Natural killer cell (primary cell): ENCODE measurements around the gene H1-8. TPM values are rescaled to one million over a fixed set of nuclear protein-coding genes. Genes with fewer than 3 reads are reported as not detected.
A peak's percentile ranks its signal among the peaks of the same experiment; 100 is the strongest.

Experiments
- ATAC-seq, 3 donors: fragments of 150-1000 bp in 2 of 3; fragments of 200-7000 bp in 1 of 3; cut with Tn5 transposase; 1 replicate in 1 of 3; 2 replicates in 2 of 3; pipeline ENCODE4 v1.10.0; 2021; ENCODE audit warnings: mild to moderate bottlenecking in 2 of 3, moderate library complexity in 2 of 3
- DNase-seq, 2 donors: peaks; one replicate each; pipeline versions ENCODE4 v3.0.0 to v3.0.0-alpha.2; 2013 to 2021; ENCODE audit warnings: mixed read lengths in 1 of 2
- H3K27ac ChIP-seq: one replicate; pipeline ENCODE4 v1.5.1; 2013; ENCODE audit warnings: mild to moderate bottlenecking, low read length
- H3K27me3 ChIP-seq: one replicate; pipeline ENCODE4 v1.6.1; 2013; ENCODE audit warnings: low read length; ENCODE audit not compliant: control insufficient read depth, insufficient read depth
- H3K36me3 ChIP-seq: one replicate; pipeline ENCODE4 v1.6.1; 2013; ENCODE audit warnings: low read length; ENCODE audit not compliant: control insufficient read depth, insufficient read depth
- H3K4me1 ChIP-seq: one replicate; pipeline ENCODE4 v1.6.1; 2013; ENCODE audit warnings: low read length; ENCODE audit not compliant: control insufficient read depth, insufficient read depth
- H3K4me3 ChIP-seq: one replicate; pipeline ENCODE4 v1.5.1; 2013; ENCODE audit warnings: low read length
- H3K9me3 ChIP-seq: one replicate; pipeline ENCODE4 v1.6.1; 2013; ENCODE audit warnings: low read length; ENCODE audit not compliant: control insufficient read depth, insufficient read depth
- H3K27ac Mint-ChIP-seq, 2 donors: one replicate each; pipeline ENCODE4 v1.8.0; 2022; ENCODE audit warnings: mild to moderate bottlenecking in 2 of 2, mixed read lengths in 2 of 2, moderate library complexity in 1 of 2
- H3K27me3 Mint-ChIP-seq, 2 donors: one replicate each; pipeline ENCODE4 v1.8.0; 2022; ENCODE audit warnings: low read depth in 2 of 2, mixed read lengths in 2 of 2
- H3K36me3 Mint-ChIP-seq: one replicate; pipeline ENCODE4 v1.8.0; 2022; ENCODE audit warnings: mixed read lengths
- H3K4me1 Mint-ChIP-seq, 2 donors: one replicate each; pipeline ENCODE4 v1.8.0; 2022; ENCODE audit warnings: mixed read lengths in 2 of 2
- H3K4me3 Mint-ChIP-seq: one replicate; pipeline ENCODE4 v1.8.0; 2022; ENCODE audit warnings: mild to moderate bottlenecking, moderate library complexity, mixed read lengths
- H3K9me3 Mint-ChIP-seq, 2 donors: one replicate each; pipeline ENCODE4 v1.8.0; 2022; ENCODE audit warnings: mixed read lengths in 2 of 2
- CTCF ChIP-seq: fragments of 200-600 bp; IDR thresholded peaks from one replicate; pipeline ENCODE4 v1.8.0; 2022; ENCODE audit warnings: antibody characterized with exemption
- WGBS: methylation state at CpG from one replicate; pipeline ENCODE4 v1.1.7; 2013; ENCODE audit warnings: missing lambda C conversion rate; ENCODE audit not compliant: insufficient coverage; 5-methylcytosine and 5-hydroxymethylcytosine counted together
- intact Hi-C: fragments of 100-400 bp; cut with micrococcal nuclease; formaldehyde crosslinking; loops from one replicate; pipeline ENCODE4 v1.14.2; 2022
- total RNA-seq, 4 donors: library from RNA; stranded (reverse); fragments of 120-200 nt in 1 of 4; gene quantifications; one replicate each; pipeline versions ENCODE4 v1.2.3 to v1.2.4, GENCODE V29; 2013 to 2022

Gene H1-8
- total RNA-seq, 3 donors from 2014 or later (not counting 1 experiment from before 2014, with no cell fraction given), result not detected

- Mint-ChIP-seq H3K9me3 (no peaks in the 10 kb centered on the region), H3K4me3 (no peak overlapping the region), H3K27ac (peak overlapping the region in 1 of 2 donors; percentile 71), H3K36me3 (no peaks in the 10 kb centered on the region), H3K4me1 (peaks cover 23 to 38% of the 10 kb centered on the region in 2 donors), H3K27me3 (peaks cover 0 to 2% of the 10 kb centered on the region in 2 donors)
- Histone ChIP-seq H3K27me3 (no peaks in the 10 kb centered on the region), H3K4me3 (no peak overlapping the region), H3K9me3 (no peaks in the 10 kb centered on the region), H3K4me1 (peaks cover 36% of the 10 kb centered on the region), H3K27ac (no peak overlapping the region), H3K36me3 (peaks cover 8% of the 10 kb centered on the region)
- WGBS, result 88% methylated on average over 10 of the region's 10 CpGs
- ATAC-seq (no peak), DNase-seq (no peak)
- intact Hi-C loops, result no loop called here
- no peak for TF ChIP-seq CTCF
Observed at GRCh38 chr3:129587566-129588210, 44.7 kb downstream of the H1-8 start.

DNA sequence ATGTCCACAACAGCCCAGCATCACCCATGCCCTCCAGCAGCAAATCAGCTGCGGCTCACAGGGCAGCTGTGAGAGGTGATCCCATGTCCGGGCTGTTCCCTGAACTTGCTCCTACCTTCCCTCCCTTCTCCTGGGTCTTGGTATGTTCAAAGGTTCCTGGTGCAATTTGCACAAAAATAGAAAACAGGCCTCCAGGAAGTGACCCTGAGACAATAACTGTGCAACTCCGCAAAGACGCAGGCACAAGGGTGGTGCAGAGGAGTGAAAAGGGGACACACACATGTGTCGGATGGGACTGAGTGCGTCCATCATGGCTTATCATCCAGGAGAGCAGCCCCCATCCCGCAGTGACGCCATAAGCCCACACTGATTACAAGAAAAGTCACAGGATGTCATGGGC, 47.2 kb downstream of the H1-8 start:
- Histone ChIP-seq H3K27me3 (no peaks in the 10 kb centered on the region), H3K4me1 (peaks cover 61% of the 10 kb centered on the region), H3K27ac (no peak overlapping the region), H3K36me3 (peaks cover 4% of the 10 kb centered on the region), H3K9me3 (no peaks in the 10 kb centered on the region), H3K4me3 (no peak overlapping the region)
- Mint-ChIP-seq H3K36me3 (no peaks in the 10 kb centered on the region), H3K9me3 (no peaks in the 10 kb centered on the region), H3K27me3 (peaks cover 0 to 2% of the 10 kb centered on the region in 2 donors), H3K4me1 (peaks cover 41 to 58% of the 10 kb centered on the region in 2 donors), H3K27ac (peak overlapping the region in 1 of 2 donors; percentile 45), H3K4me3 (no peak overlapping the region)
- ATAC-seq (no peak), DNase-seq (no peak)
- no peak for TF ChIP-seq CTCF
- 76% methylated on average over 8 of the region's 8 CpGs for WGBS
- intact Hi-C loops, result no loop called here

GRCh38 chr3:129591932-129592331, 49.0 kb downstream of the H1-8 start:
- peaks cover 0 to 2% of the 10 kb centered on the region in 2 donors for H3K27me3 Mint-ChIP-seq

More at GRCh38 chr3:129591932-129592331, 49.0 kb downstream of the H1-8 start:
- H3K27ac Mint-ChIP-seq, result peak overlapping the region; percentile 4 to 72
- no peaks in the 10 kb centered on the region for H3K27me3 ChIP-seq
- no peaks in the 10 kb centered on the region for H3K36me3 ChIP-seq
- peak overlapping the region; percentile 55 for H3K4me3 Mint-ChIP-seq
- ATAC-seq (peak in 1 of 3 donors; percentile 18), DNase-seq (no peak)
- peaks cover 78% of the 10 kb centered on the region for H3K4me1 ChIP-seq
- no peak overlapping the region for H3K27ac ChIP-seq
- intact Hi-C loops, result loop anchor here (2.0 kb wide), 1 partner anchor 15 kb away; no protein-coding TSS in a partner anchor
- no peak for TF ChIP-seq CTCF
- no peaks in the 10 kb centered on the region for H3K9me3 ChIP-seq
- no peaks in the 10 kb centered on the region for H3K9me3 Mint-ChIP-seq
- H3K4me3 ChIP-seq, result no peak overlapping the region
- H3K4me1 Mint-ChIP-seq, result peaks cover 41 to 65% of the 10 kb centered on the region in 2 donors
- H3K36me3 Mint-ChIP-seq, result no peaks in the 10 kb centered on the region
- 61% methylated on average over 7 of the region's 8 CpGs for WGBS
